Gastrocnemius medialis (tissue), 4 donors: ENCODE results near the gene C1QTNF6.

Experiments used
- POLR2A ChIP-seq, 2 donors: fragments of 450-650 bp; IDR thresholded peaks; one replicate each; pipeline ENCODE4 v1.6.1; 2017; ENCODE audit warnings: antibody characterized with exemption in 2 of 2, mild to moderate bottlenecking in 2 of 2, moderate library complexity in 2 of 2
- TF ChIP-seq, protein P1 (sequence below), 5 experiments: fragments of 450-650 bp in 3 of 5; fragments of 200-600 bp in 2 of 5; sonication (generic) in 2 of 5; IDR thresholded peaks in 4 of 5; conservative IDR thresholded peaks in 1 of 5; 1 replicate in 4 of 5; 2 replicates in 1 of 5; pipeline ENCODE4 v1.5.1; 2016 to 2019; ENCODE audit warnings: antibody characterized with exemption in 5 of 5, mild to moderate bottlenecking in 3 of 5, moderate library complexity in 3 of 5

DNA sequence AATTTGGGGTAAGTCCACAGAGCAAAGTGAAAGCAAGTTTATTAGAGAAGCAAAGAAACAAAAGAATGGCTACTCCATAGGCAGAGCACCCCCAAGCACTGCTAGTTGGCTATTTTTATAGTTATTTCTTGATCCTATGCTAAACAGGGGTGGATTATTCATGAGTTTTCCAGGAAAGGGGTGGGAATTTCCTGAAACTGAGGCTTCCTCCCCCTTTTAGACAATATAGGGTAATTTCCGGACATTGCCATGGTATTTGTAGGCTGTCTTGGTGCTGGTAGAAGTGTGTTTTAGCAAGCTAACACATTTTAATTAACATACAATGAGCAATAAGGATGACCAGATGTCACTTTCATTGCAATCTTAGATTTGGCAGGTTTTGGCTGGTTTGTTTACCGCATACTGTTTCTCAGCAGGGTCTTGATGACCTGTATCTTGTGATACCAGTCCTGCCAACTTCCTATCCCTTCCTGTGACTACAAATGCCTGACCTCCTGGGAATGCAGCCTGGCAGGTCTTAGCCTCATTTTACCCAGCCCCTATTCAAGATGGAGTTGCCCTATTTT is 937 bp upstream of the C1QTNF6 start:
- TF ChIP-seq, protein P1, sequence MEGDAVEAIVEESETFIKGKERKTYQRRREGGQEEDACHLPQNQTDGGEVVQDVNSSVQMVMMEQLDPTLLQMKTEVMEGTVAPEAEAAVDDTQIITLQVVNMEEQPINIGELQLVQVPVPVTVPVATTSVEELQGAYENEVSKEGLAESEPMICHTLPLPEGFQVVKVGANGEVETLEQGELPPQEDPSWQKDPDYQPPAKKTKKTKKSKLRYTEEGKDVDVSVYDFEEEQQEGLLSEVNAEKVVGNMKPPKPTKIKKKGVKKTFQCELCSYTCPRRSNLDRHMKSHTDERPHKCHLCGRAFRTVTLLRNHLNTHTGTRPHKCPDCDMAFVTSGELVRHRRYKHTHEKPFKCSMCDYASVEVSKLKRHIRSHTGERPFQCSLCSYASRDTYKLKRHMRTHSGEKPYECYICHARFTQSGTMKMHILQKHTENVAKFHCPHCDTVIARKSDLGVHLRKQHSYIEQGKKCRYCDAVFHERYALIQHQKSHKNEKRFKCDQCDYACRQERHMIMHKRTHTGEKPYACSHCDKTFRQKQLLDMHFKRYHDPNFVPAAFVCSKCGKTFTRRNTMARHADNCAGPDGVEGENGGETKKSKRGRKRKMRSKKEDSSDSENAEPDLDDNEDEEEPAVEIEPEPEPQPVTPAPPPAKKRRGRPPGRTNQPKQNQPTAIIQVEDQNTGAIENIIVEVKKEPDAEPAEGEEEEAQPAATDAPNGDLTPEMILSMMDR (IDR thresholded peaks at IDR 0.05 in 4 of 5, conservative IDR thresholded peaks at IDR 0.05 in 1 of 5): no peak
- TF ChIP-seq POLR2A (IDR thresholded peaks at IDR 0.05): no peak
